Endothelial cell (in vitro differentiated cells): ENCODE data around the gene FBXO33. TPM values are rescaled to one million over a fixed set of nuclear protein-coding genes. Genes with fewer than 3 reads are reported as not detected.

Experiments used
- DNase-seq: peaks from one replicate; pipeline ENCODE4 v3.0.0; 2021; ENCODE audit warnings: low spot score
- H3K27ac Mint-ChIP-seq: one replicate; pipeline ENCODE4 v1.8.0; 2021; ENCODE audit warnings: mixed read lengths, inconsistent platforms; ENCODE audit not compliant: unreplicated experiment
- H3K27me3 Mint-ChIP-seq: one replicate; pipeline ENCODE4 v1.8.0; 2021; ENCODE audit warnings: mild to moderate bottlenecking, moderate library complexity, mixed read lengths, inconsistent platforms; ENCODE audit not compliant: unreplicated experiment
- H3K36me3 Mint-ChIP-seq: one replicate; pipeline ENCODE4 v1.8.0; 2021; ENCODE audit warnings: mild to moderate bottlenecking, low read depth, mixed read lengths, inconsistent platforms; ENCODE audit not compliant: unreplicated experiment
- H3K4me1 Mint-ChIP-seq: one replicate; pipeline ENCODE4 v1.8.0; 2021; ENCODE audit warnings: mild to moderate bottlenecking, mixed read lengths, inconsistent platforms; ENCODE audit not compliant: unreplicated experiment
- H3K4me3 Mint-ChIP-seq: one replicate; pipeline ENCODE4 v1.8.0; 2021; ENCODE audit warnings: mild to moderate bottlenecking, mixed read lengths, inconsistent platforms; ENCODE audit not compliant: unreplicated experiment
- H3K9me3 Mint-ChIP-seq: one replicate; pipeline ENCODE4 v1.8.0; 2021; ENCODE audit warnings: mixed read lengths, inconsistent platforms; ENCODE audit not compliant: unreplicated experiment
- CTCF ChIP-seq: fragments of 200-600 bp; sonication (generic); IDR thresholded peaks from one replicate; pipeline ENCODE4 v1.5.0; 2021; ENCODE audit warnings: antibody characterized with exemption; ENCODE audit not compliant: unreplicated experiment
- total RNA-seq: library from RNA; stranded (reverse); fragmentation: NEBNext Ultra II Directional; extraction: Animal tissue kit (Norgen Biotek cat#: 25700); gene quantifications from one replicate; pipeline ENCODE4 v1.2.1, GENCODE V29; 2021; ENCODE audit not compliant: unreplicated experiment

FBXO33 gene
- total RNA-seq, 1 donor from 2014 or later, result 11.9 TPM

- Mint-ChIP-seq H3K4me1 (peaks cover 2% of the 10 kb centered on the region), H3K4me3 (no peak overlapping the region), H3K9me3 (no peaks in the 10 kb centered on the region), H3K27me3 (no peaks in the 10 kb centered on the region), H3K36me3 (peaks cover 14% of the 10 kb centered on the region), H3K27ac (no peak overlapping the region)
- TF ChIP-seq CTCF, result no peak
- no peak for DNase-seq
Observed at GRCh38 chr14:39441805-39442204, 9.6 kb upstream of the FBXO33 start.

- no peak overlapping the region for H3K4me3 Mint-ChIP-seq
- peaks cover 14% of the 10 kb centered on the region for H3K36me3 Mint-ChIP-seq
- no peaks in the 10 kb centered on the region for H3K27me3 Mint-ChIP-seq
- no peak for DNase-seq
- no peaks in the 10 kb centered on the region for H3K9me3 Mint-ChIP-seq
- H3K4me1 Mint-ChIP-seq, result peaks cover 2% of the 10 kb centered on the region
- TF ChIP-seq CTCF, result no peak
- H3K27ac Mint-ChIP-seq, result no peak overlapping the region
Observed at GRCh38 chr14:39440975-39441374, 8.7 kb upstream of the FBXO33 start.

- H3K4me1 Mint-ChIP-seq, result peaks cover 9% of the 10 kb centered on the region
- H3K4me3 Mint-ChIP-seq, result no peak overlapping the region
- TF ChIP-seq CTCF, result no peak
- H3K27ac Mint-ChIP-seq, result no peak overlapping the region
- H3K36me3 Mint-ChIP-seq, result peaks cover 3% of the 10 kb centered on the region
- no peak for DNase-seq
- H3K27me3 Mint-ChIP-seq, result peaks cover 12% of the 10 kb centered on the region
- H3K9me3 Mint-ChIP-seq, result no peaks in the 10 kb centered on the region
Observed at GRCh38 chr14:39435241-39435640, 3.0 kb upstream of the FBXO33 start.

- no peak for DNase-seq
- Mint-ChIP-seq H3K9me3 (no peaks in the 10 kb centered on the region), H3K36me3 (peaks cover 3% of the 10 kb centered on the region), H3K27me3 (peaks cover 12% of the 10 kb centered on the region), H3K4me1 (peaks cover 15% of the 10 kb centered on the region), H3K27ac (no peak overlapping the region), H3K4me3 (no peak overlapping the region)
- no peak for TF ChIP-seq CTCF
Observed at GRCh38 chr14:39434401-39434800, 2.2 kb upstream of the FBXO33 start.

GRCh38 chr14:39433452-39433813 is 1.2 kb upstream of the FBXO33 start:
- Mint-ChIP-seq H3K9me3 (no peaks in the 10 kb centered on the region), H3K27ac (peak overlapping the region; percentile 2), H3K4me1 (peaks cover 22% of the 10 kb centered on the region), H3K36me3 (peaks cover 3% of the 10 kb centered on the region), H3K4me3 (peak overlapping the region; percentile 99), H3K27me3 (peaks cover 12% of the 10 kb centered on the region)
- no peak for TF ChIP-seq CTCF
- DNase-seq, result no peak
